ENCODE results near the gene HSPA9.

GRCh38 chr5:138577452-138577851, 2.3 kb upstream of the HSPA9 start:
- TF ChIP-seq ZNF639 (tag by site-specific recombination; IDR thresholded peaks at IDR 0.05), result no peak
- no peak for TF ChIP-seq ZFP41 (tag by site-specific recombination; IDR thresholded peaks at IDR 0.05; ENCODE audit: borderline replicate concordance)
- no peak for TF ChIP-seq ZNF341 (tag by site-specific recombination; IDR thresholded peaks at IDR 0.05; ENCODE audit: low read depth)
- TF ChIP-seq CTCF (tag by site-specific recombination; IDR thresholded peaks at IDR 0.05), result no peak
- TF ChIP-seq ZNF837 (tag by site-specific recombination; IDR thresholded peaks at IDR 0.05), result no peak
- no peak for TF ChIP-seq PRDM10 (tag by site-specific recombination; IDR thresholded peaks at IDR 0.05)
- no peak for TF ChIP-seq PATZ1 (tag by site-specific recombination; IDR thresholded peaks at IDR 0.05)
- no peak for TF ChIP-seq ZNF791 (tag by site-specific recombination; IDR thresholded peaks at IDR 0.05)
- no peak for TF ChIP-seq GLI4 (tag by site-specific recombination; IDR thresholded peaks at IDR 0.05)

All from HEK293 (cell line).